B cell (primary cell): Measurements from ENCODE around the gene NRG4. TPM values are rescaled to one million over a fixed set of nuclear protein-coding genes. Genes with fewer than 3 reads are reported as not detected.
"Not testable (repeated sequence)": the region's sequence is repeated elsewhere in the genome, so short reads cannot be mapped to it uniquely, and the experiment has no call there.

Experiments
- ATAC-seq: fragments of 200-7000 bp; cut with Tn5 transposase; one replicate; pipeline ENCODE4 v1.10.0; 2021; ENCODE audit warnings: low read depth, mild to moderate bottlenecking, moderate number of reproducible peaks, moderate library complexity
- CTCF ChIA-PET: fragments of 350-600 bp; sonication (Branson Sonifier 250); formaldehyde crosslinking; loops from one replicate; lab custom pipeline; 2021; ENCODE audit warnings: antibody characterized with exemption, inconsistent platforms; lab: Charles Lee
- POLR2A ChIA-PET: fragments of 350-600 bp; sonication (Branson Sonifier 250); formaldehyde crosslinking; loops from one replicate; lab custom pipeline; 2021; ENCODE audit warnings: antibody characterized with exemption; lab: Charles Lee
- DNase-seq: peaks from one replicate; pipeline ENCODE4 v3.0.0; 2013
- H2AFZ ChIP-seq: 2 replicates; pipeline ENCODE4 v1.6.1; 2012; ENCODE audit warnings: mild to moderate bottlenecking, low read depth, low read length; ENCODE audit not compliant: insufficient read depth, poor library complexity, severe bottlenecking
- H3K27ac ChIP-seq, 2 donors: 1 replicate in 1 of 2; 2 replicates in 1 of 2; pipeline ENCODE4 v1.5.1; 2012 to 2013; ENCODE audit warnings: low read length in 2 of 2, mild to moderate bottlenecking in 2 of 2, moderate library complexity in 1 of 2
- H3K27me3 ChIP-seq, 4 experiments: fragments of 200-600 bp in 1 of 4; sonication (generic) in 1 of 4; replicated peaks in 1 of 4; 1 replicate in 2 of 4; 2 replicates in 2 of 4; pipeline versions ENCODE4 v1.6.1 to v1.7.0; 2013 to 2016; ENCODE audit warnings: low read length in 3 of 4, mild to moderate bottlenecking in 2 of 4, mixed read lengths in 1 of 4, moderate library complexity in 1 of 4; ENCODE audit not compliant: insufficient read depth in 4 of 4, control insufficient read depth in 3 of 4; ENCODE audit errors: control extremely low read depth in 1 of 4
- H3K36me3 ChIP-seq, 2 experiments: replicated peaks in 1 of 2; 1 replicate in 1 of 2; 2 replicates in 1 of 2; pipeline versions ENCODE4 v1.6.1 to v1.7.1; 2013; ENCODE audit warnings: low read length in 1 of 2; ENCODE audit not compliant: insufficient read depth in 2 of 2, control insufficient read depth in 1 of 2; ENCODE audit errors: control extremely low read depth in 1 of 2, extremely low read depth in 1 of 2
- H3K4me1 ChIP-seq, 2 donors: fragments of 200-600 bp in 1 of 2; sonication (generic) in 1 of 2; 1 replicate in 1 of 2; 2 replicates in 1 of 2; pipeline versions ENCODE4 v1.5.1 to v1.6.1; 2013 to 2017; ENCODE audit warnings: low read length in 2 of 2; ENCODE audit not compliant: control insufficient read depth in 2 of 2, insufficient read depth in 2 of 2
- H3K4me2 ChIP-seq: replicated peaks from 2 replicates; pipeline ENCODE3; 2012; ENCODE audit warnings: mild to moderate bottlenecking, low read depth, low read length; ENCODE audit not compliant: poor library complexity, severe bottlenecking
- H3K4me3 ChIP-seq, 5 experiments: fragments of 200-600 bp in 1 of 5; sonication (generic) in 1 of 5; 1 replicate in 3 of 5; 2 replicates in 2 of 5; pipeline versions ENCODE4 v1.5.1 to v1.7.0; 2011 to 2016; ENCODE audit warnings: low read length in 4 of 5, mild to moderate bottlenecking in 4 of 5, low read depth in 2 of 5, control low read depth in 1 of 5, moderate library complexity in 1 of 5; ENCODE audit not compliant: insufficient read depth in 1 of 5; ENCODE audit errors: control extremely low read depth in 1 of 5, extremely low read depth in 1 of 5
- H3K79me2 ChIP-seq: fragments of 200-600 bp; sonication (generic); one replicate; pipeline ENCODE4 v1.6.0; 2016; ENCODE audit warnings: low read length; ENCODE audit not compliant: control insufficient read depth, insufficient read depth
- H3K9ac ChIP-seq: fragments of 200-600 bp; sonication (generic); 2 replicates; pipeline ENCODE4 v1.6.1; 2017; ENCODE audit warnings: mild to moderate bottlenecking, low read length, moderate library complexity
- H3K9me3 ChIP-seq, 3 donors: one replicate each; pipeline versions ENCODE4 v1.6.1 to v1.7.1; 2013; ENCODE audit warnings: low read length in 2 of 3; ENCODE audit not compliant: control insufficient read depth in 2 of 3, insufficient read depth in 1 of 3; ENCODE audit errors: control extremely low read depth in 1 of 3
- H4K20me1 ChIP-seq: 2 replicates; pipeline ENCODE4 v1.6.0; 2012; ENCODE audit warnings: mild to moderate bottlenecking, low read length; ENCODE audit not compliant: insufficient read depth, control insufficient read depth, poor library complexity, severe bottlenecking
- H3K27ac Mint-ChIP-seq: one replicate; pipeline ENCODE4 v1.8.0; 2021; ENCODE audit warnings: mixed read lengths
- H3K27me3 Mint-ChIP-seq: one replicate; pipeline ENCODE4 v1.8.0; 2021; ENCODE audit warnings: mixed read lengths
- H3K4me1 Mint-ChIP-seq: one replicate; pipeline ENCODE4 v1.8.0; 2021; ENCODE audit warnings: mixed read lengths
- H3K4me3 Mint-ChIP-seq: one replicate; pipeline ENCODE4 v1.8.0; 2021; ENCODE audit warnings: mixed read lengths
- H3K9me3 Mint-ChIP-seq: one replicate; pipeline ENCODE4 v1.8.0; 2022; ENCODE audit warnings: mixed read lengths; ENCODE audit not compliant: insufficient read depth
- CTCF ChIP-seq: fragments of 200-600 bp; IDR thresholded peaks from one replicate; pipeline ENCODE4 v1.8.0; 2022; ENCODE audit warnings: antibody characterized with exemption, mild to moderate bottlenecking
- EZH2 ChIP-seq: IDR thresholded peaks from 2 replicates; pipeline ENCODE4 v1.6.1; 2012; ENCODE audit warnings: borderline replicate concordance, low read depth, mild to moderate bottlenecking, moderate library complexity, low read length; ENCODE audit not compliant: insufficient read depth, poor library complexity, severe bottlenecking
- WGBS: methylation state at CpG from one replicate; pipeline ENCODE4 v1.1.5; 2013; ENCODE audit warnings: missing lambda C conversion rate; ENCODE audit not compliant: insufficient coverage; 5-methylcytosine and 5-hydroxymethylcytosine counted together
- intact Hi-C: fragments of 100-400 bp; cut with micrococcal nuclease; formaldehyde crosslinking; loops from one replicate; pipeline ENCODE4 v1.10.0; 2022
- polyA plus RNA-seq: library from polyadenylated mRNA; depleted of rRNA; stranded (reverse); fragments of >200 nt; gene quantifications from 2 replicates; pipeline ENCODE4 v1.2.3, GENCODE V29; 2012
- total RNA-seq, 2 donors: library from RNA; stranded (reverse); fragments of 120-200 nt in 1 of 2; gene quantifications; 1 replicate in 1 of 2; 2 replicates in 1 of 2; pipeline versions ENCODE4 v1.2.3 to v1.2.4, GENCODE V29; 2013 to 2022

NRG4 gene
- total and polyA plus RNA-seq, 2 donors (not counting 1 experiment from before 2014, with no cell fraction given), result 0.37 TPM; not detected in 1

DNA sequence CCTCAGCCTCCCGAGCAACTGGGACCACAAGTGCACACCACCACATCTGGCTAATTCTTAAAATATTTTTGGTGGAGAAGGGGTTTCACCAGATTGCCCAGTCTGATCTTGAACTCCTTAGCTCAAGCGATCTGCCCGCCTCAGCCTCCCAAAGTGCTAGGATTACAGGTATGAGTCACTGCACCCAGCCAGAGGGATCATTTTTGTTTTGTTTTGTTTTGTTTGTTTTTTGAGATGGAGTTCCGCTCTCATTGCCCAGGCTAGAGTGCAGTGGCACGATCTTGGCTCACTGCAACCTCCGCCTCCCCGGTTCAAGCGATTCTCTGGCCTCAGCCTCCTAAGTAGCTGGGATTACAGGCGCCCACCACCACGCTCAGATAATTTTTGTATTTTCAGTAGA lies 42.0 kb upstream of the NRG4 start:
- H3K27me3 Mint-ChIP-seq, result peaks cover 12% of the 10 kb centered on the region
- H3K9me3 Mint-ChIP-seq, result not testable (repeated sequence)

GRCh38 chr15:76038512-76038911 lies 26.3 kb upstream of the NRG4 start:
- H2AFZ ChIP-seq, result no peak overlapping the region
- Mint-ChIP-seq H3K27me3 (peaks cover 25% of the 10 kb centered on the region), H3K4me3 (no peak overlapping the region), H3K9me3 (peaks cover 16% of the 10 kb centered on the region), H3K4me1 (no peaks in the 10 kb centered on the region), H3K27ac (no peak overlapping the region)
- H3K36me3 ChIP-seq, result no peaks in the 10 kb centered on the region
- no peak overlapping the region for H3K27ac ChIP-seq
- no peaks in the 10 kb centered on the region for H3K4me1 ChIP-seq
- ATAC-seq (no peak), DNase-seq (no peak)
- ChIA-PET POLR2A (no interaction called here), CTCF (no interaction called here)
- H3K9ac ChIP-seq, result no peak overlapping the region
- peaks cover 0 to 7% (median 4%) of the 10 kb centered on the region in 4 experiments for H3K27me3 ChIP-seq
- TF ChIP-seq CTCF (no peak), EZH2 (no peak)
- intact Hi-C loops, result no loop called here
- peaks cover 2 to 16% (median 9%) of the 10 kb centered on the region in 3 donors for H3K9me3 ChIP-seq
- WGBS, result 79% methylated on average over 1 of the region's 1 CpG
- no peaks in the 10 kb centered on the region for H3K79me2 ChIP-seq
- no peak overlapping the region for H3K4me3 ChIP-seq
- no peak overlapping the region for H3K4me2 ChIP-seq
- no peaks in the 10 kb centered on the region for H4K20me1 ChIP-seq

More for the DNA sequence above, 42.0 kb upstream of the NRG4 start:
- H3K27ac Mint-ChIP-seq, H4K20me1 ChIP-seq, CTCF ChIA-PET, DNase-seq, H3K4me3 Mint-ChIP-seq, H3K36me3 ChIP-seq, intact Hi-C loops, H3K9me3 ChIP-seq, POLR2A ChIA-PET, H3K4me2 ChIP-seq, H3K27ac ChIP-seq, H3K9ac ChIP-seq, H3K4me3 ChIP-seq, ATAC-seq, H2AFZ ChIP-seq, H3K79me2 ChIP-seq: not testable (repeated sequence)
- Histone ChIP-seq H3K4me1 (peaks cover 22 to 26% of the 10 kb centered on the region in 2 donors), H3K27me3 (peaks cover 0 to 15% (median 13%) of the 10 kb centered on the region in 4 experiments)
- H3K4me1 Mint-ChIP-seq, result peaks cover 24% of the 10 kb centered on the region
- WGBS, result 94% methylated on average over 6 of the region's 10 CpGs
